K562 (cell line): ENCODE measurements around the gene ST7. TPM values are rescaled to one million over a fixed set of nuclear protein-coding genes. Genes with fewer than 3 reads are reported as not detected.

Experiments used
- DDX20 ChIP-seq: fragments of 450-650 bp; IDR thresholded peaks from 2 replicates; pipeline ENCODE4 v1.6.1; 2016; ENCODE audit warnings: missing genetic modification characterization, low read depth, mild to moderate bottlenecking, missing compliant biosample characterization, moderate library complexity
- DIDO1 ChIP-seq: fragments of 450-650 bp; IDR thresholded peaks from 2 replicates; pipeline ENCODE4 v1.6.1; 2016; ENCODE audit warnings: low read depth, missing biosample characterization, missing genetic modification characterization
- EP300 ChIP-seq: IDR thresholded peaks from 2 replicates; pipeline ENCODE4 v1.6.1; 2012; ENCODE audit warnings: low read length, improper control_type of control experiment
- GABPB2 ChIP-seq: fragments of 250-450 bp; sonication (Bioruptor Pico); conservative IDR thresholded peaks from 2 replicates; pipeline ENCODE4 v1.5.1; 2021; ENCODE audit warnings: mild to moderate bottlenecking
- ID3 ChIP-seq, 2 experiments: fragments of 250-450 bp in 1 of 2; fragments of 450-650 bp in 1 of 2; sonication (Bioruptor Pico) in 1 of 2; IDR thresholded peaks; 2 replicates each; pipeline versions ENCODE4 v1.6.1 to v1.8.0; 2016 to 2021; ENCODE audit warnings: mild to moderate bottlenecking in 2 of 2, moderate library complexity in 2 of 2, missing compliant biosample characterization in 1 of 2, missing genetic modification characterization in 1 of 2
- LCOR ChIP-seq: sonication (generic); formaldehyde crosslinking; IDR thresholded peaks from 2 replicates; pipeline ENCODE4 v1.8.0; 2022; ENCODE audit warnings: mild to moderate bottlenecking, missing genetic modification reagents
- MGA ChIP-seq: fragments of 450-650 bp; IDR thresholded peaks from 2 replicates; pipeline ENCODE4 v1.6.1; 2016; ENCODE audit warnings: mild to moderate bottlenecking, moderate library complexity
- PML ChIP-seq: IDR thresholded peaks from 2 replicates; pipeline ENCODE4 v1.6.1; 2012; ENCODE audit warnings: low read length, inconsistent platforms
- PREB ChIP-seq: sonication (generic); formaldehyde crosslinking; IDR thresholded peaks from 2 replicates; pipeline ENCODE4 v1.8.1; 2023; ENCODE audit warnings: mild to moderate bottlenecking, missing genetic modification reagents
- ZBTB17 ChIP-seq: fragments of 450-650 bp; formaldehyde crosslinking; IDR thresholded peaks from 2 replicates; pipeline ENCODE4 v1.4.0; 2020; ENCODE audit warnings: mild to moderate bottlenecking
- ZNF165 ChIP-seq: fragments of 250-450 bp; sonication (Bioruptor Pico); IDR thresholded peaks from 2 replicates; pipeline ENCODE4 v1.4.0; 2020; ENCODE audit warnings: borderline replicate concordance
- polyA plus RNA-seq, 8 experiments: library from polyadenylated mRNA; depleted of rRNA in 4 of 8; stranded (reverse) in 5 of 8; unstranded in 3 of 8; fragments of >200 nt; fragmentation: Nextera tagmentation in 2 of 8; fragmentation: Illumina TruSeq in 1 of 8; extraction: Ambion mirVana in 2 of 8; extraction: Trizol in 1 of 8; gene quantifications; 2 replicates each; pipeline versions ENCODE4 v1.2.1 to v1.2.3, GENCODE V29; 2011 to 2014; ENCODE audit warnings: inconsistent platforms in 1 of 8, missing spikeins in 1 of 8
- total RNA-seq, 7 experiments: library from RNA; depleted of rRNA in 6 of 7; stranded (reverse); fragments of >200 nt in 6 of 7; fragmentation: Illumina TruSeq in 2 of 7; extraction: Trizol in 2 of 7; gene quantifications; 2 replicates each; pipeline versions ENCODE4 v1.2.1 to v1.2.3, GENCODE V29; 2011 to 2021; ENCODE audit warnings: low replicate concordance in 1 of 7
- TF ChIP-seq, protein P1 (sequence below): fragments of 450-650 bp; IDR thresholded peaks from 2 replicates; pipeline ENCODE4 v1.6.1; 2016; ENCODE audit warnings: low read depth, mild to moderate bottlenecking, moderate library complexity

The ST7 gene
- total and polyA plus RNA-seq, 9 of the 15 experiments (the other 6 are each of a cell fraction or from before 2014, with no cell fraction given) = 23.9 to 56.3 (median 36.9) TPM

DNA sequence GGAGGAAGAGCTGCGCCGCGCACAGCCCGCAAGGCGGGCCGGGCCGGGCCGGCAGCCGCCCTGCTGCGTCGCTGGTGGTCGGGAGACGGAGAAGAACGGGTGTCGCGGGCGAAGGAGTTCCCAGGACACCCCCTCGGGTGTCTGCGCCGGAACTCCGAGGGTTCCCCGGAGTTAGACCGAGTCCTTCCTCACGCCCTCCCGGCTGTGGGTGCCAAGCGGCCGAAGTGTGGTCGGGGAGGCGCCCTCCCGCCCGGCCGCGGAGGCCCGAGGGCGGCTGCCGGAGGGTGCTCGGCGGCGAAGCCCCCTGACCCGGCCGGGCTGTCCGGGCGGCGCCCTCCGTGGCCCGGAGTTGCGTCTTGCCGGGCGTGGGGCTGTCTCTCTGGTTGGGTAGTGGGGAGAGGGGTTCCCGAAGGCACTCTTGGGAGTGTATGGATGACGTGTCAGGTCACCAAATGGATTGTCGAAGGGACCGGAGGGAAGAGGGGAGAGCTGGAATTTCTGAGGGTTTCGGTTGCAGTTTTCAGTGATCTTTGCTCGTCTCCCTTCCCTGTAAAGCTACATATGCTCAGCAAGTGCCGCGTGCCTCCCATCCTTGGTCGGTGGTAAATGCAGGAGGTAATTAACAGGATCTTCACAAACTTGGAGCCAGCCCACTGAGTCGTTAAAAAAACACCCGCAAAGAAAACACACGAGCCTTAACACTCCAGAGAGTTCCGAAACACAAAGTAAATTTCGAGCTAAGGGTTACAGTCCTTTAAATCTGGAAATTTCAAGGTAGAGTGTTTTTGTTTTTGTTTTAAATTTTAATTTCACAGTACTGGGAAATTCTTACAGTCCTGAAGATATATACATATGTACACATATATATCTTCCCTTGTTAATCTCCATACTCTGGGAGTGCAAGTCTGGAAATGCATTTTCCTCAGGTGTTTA lies 871 bp downstream of the ST7 start (continued):
- 0 out of 2 replicates have a peak, but pooled peaks have one; percentile 22 for TF ChIP-seq ZNF165 (CRISPR knock-in tag)
- TF ChIP-seq DIDO1 (tag) = peak; percentile 85
- TF ChIP-seq ZBTB17 (CRISPR knock-in tag) = peak; percentile 99
- peak; percentile 60 for TF ChIP-seq EP300
- TF ChIP-seq ID3 (CRISPR knock-in tag; IDR thresholded peaks at IDR 0.05) = no peak
- TF ChIP-seq ID3 (tag; IDR thresholded peaks at IDR 0.05) = peak; percentile 74
- TF ChIP-seq PREB (CRISPR knock-in tag) = 0 out of 2 replicates have a peak, but pooled peaks have one; percentile 77
- TF ChIP-seq PML = peak; percentile 59; the same call in 1 of the 2 replicates
- TF ChIP-seq DDX20 (tag) = no peak
- TF ChIP-seq GABPB2 (CRISPR knock-in tag) = peak; percentile 53; the same call in 1 of the 2 replicates
- peak; percentile 80 for TF ChIP-seq LCOR
- TF ChIP-seq, protein P1, sequence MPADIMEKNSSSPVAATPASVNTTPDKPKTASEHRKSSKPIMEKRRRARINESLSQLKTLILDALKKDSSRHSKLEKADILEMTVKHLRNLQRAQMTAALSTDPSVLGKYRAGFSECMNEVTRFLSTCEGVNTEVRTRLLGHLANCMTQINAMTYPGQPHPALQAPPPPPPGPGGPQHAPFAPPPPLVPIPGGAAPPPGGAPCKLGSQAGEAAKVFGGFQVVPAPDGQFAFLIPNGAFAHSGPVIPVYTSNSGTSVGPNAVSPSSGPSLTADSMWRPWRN = peak; percentile 28; the same call in 1 of the 2 replicates
- peak; percentile 89 for TF ChIP-seq MGA
